CD8-positive, alpha-beta memory T cell (primary cell): Measurements from ENCODE around the gene TTC38. TPM values are rescaled to one million over a fixed set of nuclear protein-coding genes. Genes with fewer than 3 reads are reported as not detected.
A peak's percentile ranks its signal among the peaks of the same experiment; 100 is the strongest.

Experiments used
- CTCF ChIA-PET: fragments of 350-600 bp; sonication (Branson Sonifier 250); formaldehyde crosslinking; loops from one replicate; lab custom pipeline; 2021; ENCODE audit warnings: antibody characterized with exemption; lab: Charles Lee
- POLR2A ChIA-PET: fragments of 350-600 bp; sonication (Branson Sonifier 250); formaldehyde crosslinking; loops from one replicate; lab custom pipeline; 2021; ENCODE audit warnings: antibody characterized with exemption; lab: Charles Lee
- DNase-seq, 5 donors: peaks; one replicate each; pipeline versions ENCODE4 v3.0.0 to v3.0.0-alpha.2; 2020 to 2022; ENCODE audit warnings: mixed read lengths in 1 of 5
- H3K27ac ChIP-seq: one replicate; pipeline ENCODE4 v1.7.0; 2013; ENCODE audit warnings: low read depth, mild to moderate bottlenecking, low read length, moderate library complexity
- H3K27me3 ChIP-seq: 2 replicates; pipeline ENCODE4 v1.7.0; 2013; ENCODE audit warnings: low read length, mild to moderate bottlenecking; ENCODE audit not compliant: insufficient read depth, poor library complexity, severe bottlenecking
- H3K36me3 ChIP-seq: 2 replicates; pipeline ENCODE4 v1.7.0; 2013; ENCODE audit warnings: mild to moderate bottlenecking, low read length, moderate library complexity; ENCODE audit not compliant: insufficient read depth
- H3K4me1 ChIP-seq: 2 replicates; pipeline ENCODE4 v1.7.0; 2013; ENCODE audit warnings: mild to moderate bottlenecking, low read length, moderate library complexity; ENCODE audit not compliant: insufficient read depth
- H3K4me3 ChIP-seq: 2 replicates; pipeline ENCODE4 v1.7.0; 2013; ENCODE audit warnings: mild to moderate bottlenecking, low read length
- H3K9me3 ChIP-seq: 2 replicates; pipeline ENCODE4 v1.7.0; 2013; ENCODE audit warnings: mild to moderate bottlenecking, low read length
- H3K27ac Mint-ChIP-seq, 8 donors: one replicate each; pipeline ENCODE4 v1.8.0; 2020 to 2021; ENCODE audit warnings: mixed read lengths in 8 of 8, mild to moderate bottlenecking in 6 of 8, inconsistent platforms in 3 of 8, moderate library complexity in 3 of 8
- H3K27me3 Mint-ChIP-seq, 2 donors: one replicate each; pipeline ENCODE4 v1.8.0; 2020 to 2021; ENCODE audit warnings: mixed read lengths in 2 of 2, mild to moderate bottlenecking in 1 of 2, moderate library complexity in 1 of 2
- H3K36me3 Mint-ChIP-seq, 3 donors: one replicate each; pipeline ENCODE4 v1.8.0; 2020 to 2021; ENCODE audit warnings: mixed read lengths in 3 of 3, inconsistent platforms in 1 of 3, mild to moderate bottlenecking in 1 of 3
- H3K4me1 Mint-ChIP-seq, 3 donors: one replicate each; pipeline ENCODE4 v1.8.0; 2020 to 2021; ENCODE audit warnings: mixed read lengths in 3 of 3, inconsistent platforms in 1 of 3, mild to moderate bottlenecking in 1 of 3
- H3K4me3 Mint-ChIP-seq, 7 donors: one replicate each; pipeline ENCODE4 v1.8.0; 2020 to 2021; ENCODE audit warnings: mixed read lengths in 7 of 7, mild to moderate bottlenecking in 6 of 7, moderate library complexity in 4 of 7, inconsistent platforms in 2 of 7
- H3K9me3 Mint-ChIP-seq, 5 donors: one replicate each; pipeline ENCODE4 v1.8.0; 2020 to 2022; ENCODE audit warnings: mixed read lengths in 5 of 5, mild to moderate bottlenecking in 3 of 5, moderate library complexity in 2 of 5, inconsistent platforms in 1 of 5
- polyA plus RNA-seq: library from polyadenylated mRNA; unstranded; fragments of 300-500 nt; fragmentation: Illumina TruSeq; gene quantifications from one replicate; pipeline ENCODE4 v1.2.3, GENCODE V29; 2021
- total RNA-seq, 2 experiments: library from RNA; stranded (reverse); gene quantifications; one replicate each; pipeline ENCODE4 v1.2.3, GENCODE V29; 2021

The TTC38 gene
- total RNA-seq (10 to 100 TPM; 17.4 to 20.0 TPM), polyA plus RNA-seq (15.6 TPM)

DNA sequence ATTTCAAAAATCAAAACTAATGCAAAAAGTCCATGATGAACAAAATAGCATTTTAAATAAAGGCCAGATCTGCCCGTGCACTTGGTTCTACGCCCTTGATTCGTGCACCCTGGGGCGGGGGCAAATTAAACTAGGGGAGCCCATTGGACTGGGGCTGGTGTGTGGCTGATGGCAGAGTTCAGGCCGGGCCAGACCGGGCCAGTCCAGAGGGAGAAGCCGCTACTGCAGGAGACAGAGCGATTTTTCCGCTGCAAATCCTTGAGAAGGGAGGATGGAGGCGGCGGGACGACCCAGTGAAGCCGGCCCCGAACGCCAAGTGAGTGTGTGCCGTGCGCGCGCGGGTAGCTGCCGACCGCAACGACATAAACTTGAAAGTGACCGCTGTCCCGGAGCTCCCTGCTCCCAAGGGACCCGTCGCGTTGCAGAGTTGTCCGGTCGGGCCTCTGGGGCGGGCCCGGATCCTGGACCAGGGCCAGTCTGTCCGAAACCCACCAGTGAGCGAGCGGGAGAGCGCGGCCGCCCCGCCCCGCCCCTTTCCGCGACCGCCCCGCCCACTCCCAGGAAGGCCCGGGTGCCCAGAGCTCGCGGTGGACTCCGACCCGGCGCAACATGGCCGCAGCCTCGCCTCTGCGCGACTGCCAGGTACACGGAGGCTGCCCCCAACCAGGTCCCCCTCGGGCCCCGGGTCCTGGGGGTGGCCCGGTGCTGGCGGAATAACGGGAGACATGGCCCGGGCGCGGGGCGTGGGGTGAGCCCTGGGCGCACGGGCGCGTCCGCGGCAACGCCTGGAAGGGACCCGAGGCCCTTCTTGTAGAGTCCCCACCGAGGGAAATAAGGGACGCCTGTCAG is at the start of gene TTC38:
TTC38 (plus strand) TSS at position 578 of the 849 bp plus-strand sequence; CDS start at position 610, 32 bp downstream.
- Mint-ChIP-seq H3K9me3 (no peaks in the 10 kb centered on the region), H3K27me3 (peaks cover 14 to 15% of the 10 kb centered on the region in 2 donors), H3K4me3 (peak within 1 kb of the TSS; percentile 88 to 95 (median 91)), H3K36me3 (peaks cover 0 to 15% (median 6%) of the 10 kb centered on the region in 3 donors), H3K27ac (peak within 1 kb of the TSS; percentile 50 to 95 (median 72)), H3K4me1 (peaks cover 18 to 32% (median 25%) of the 10 kb centered on the region in 3 donors)
- no peak within 1 kb of the TSS for H3K27ac ChIP-seq
- peak within 1 kb of the TSS; percentile 66 for H3K4me3 ChIP-seq
- POLR2A ChIA-PET, result interaction anchor here (1.8 kb wide), 1 partner anchor 17 kb away, joined by 5 read pairs; the partner anchor contains the start of gene CDPF1
- peaks cover 7% of the 10 kb centered on the region for H3K27me3 ChIP-seq
- no peaks in the 10 kb centered on the region for H3K36me3 ChIP-seq
- no peaks in the 10 kb centered on the region for H3K9me3 ChIP-seq
- H3K4me1 ChIP-seq, result peaks cover 4% of the 10 kb centered on the region
- CTCF ChIA-PET, result interaction anchor here (0.9 to 1.5 kb wide), 5 partner anchors 17 to 153 kb away, joined by 3 to 4 read pairs (median 3); partner anchors contain the start of gene CDPF1
- DNase-seq, result peak; percentile 33 to 71 (median 59)

DNA sequence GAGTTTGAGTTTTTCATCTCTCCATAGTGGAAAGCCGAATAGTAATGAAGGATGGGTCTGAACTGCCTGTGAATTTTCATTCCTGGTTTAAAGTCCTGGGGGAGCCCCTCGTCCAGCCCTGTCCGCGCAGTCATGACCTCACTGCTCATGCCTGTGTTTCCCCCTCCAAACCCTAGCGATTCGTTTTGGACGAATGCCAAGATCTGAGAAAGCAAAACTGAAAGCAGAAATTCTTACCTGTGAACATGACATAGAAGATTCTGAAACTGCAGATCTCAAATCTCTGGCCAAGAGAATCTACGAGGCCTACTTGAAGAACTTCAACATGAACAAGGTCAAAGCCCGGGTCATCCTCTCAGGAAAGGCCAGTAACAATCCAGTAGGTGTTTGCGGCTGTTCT is 48.2 kb upstream of the TTC38 start:
- POLR2A ChIA-PET, result no interaction called here
- CTCF ChIA-PET, result interaction anchor here (0.8 to 1.1 kb wide), 2 partner anchors 50 to 91 kb away, joined by 3 read pairs; no protein-coding TSS in a partner anchor
- H3K36me3 ChIP-seq, result peaks cover 6% of the 10 kb centered on the region
- no peaks in the 10 kb centered on the region for H3K27me3 ChIP-seq
- H3K4me3 Mint-ChIP-seq, result peak overlapping the region in 1 of 7 donors; percentile 57
- H3K27me3 Mint-ChIP-seq, result no peaks in the 10 kb centered on the region
- H3K27ac Mint-ChIP-seq, result peak overlapping the region in 4 of 8 donors; percentile 19 to 78 (median 50)
- no peak overlapping the region for H3K4me3 ChIP-seq
- peaks cover 10 to 60% (median 18%) of the 10 kb centered on the region in 3 donors for H3K36me3 Mint-ChIP-seq
- no peak overlapping the region for H3K27ac ChIP-seq
- H3K4me1 ChIP-seq, result peaks cover 5% of the 10 kb centered on the region
- DNase-seq, result no peak
- H3K4me1 Mint-ChIP-seq, result peaks cover 3 to 11% (median 9%) of the 10 kb centered on the region in 3 donors
- H3K9me3 Mint-ChIP-seq, result no peaks in the 10 kb centered on the region
- no peaks in the 10 kb centered on the region for H3K9me3 ChIP-seq

DNA sequence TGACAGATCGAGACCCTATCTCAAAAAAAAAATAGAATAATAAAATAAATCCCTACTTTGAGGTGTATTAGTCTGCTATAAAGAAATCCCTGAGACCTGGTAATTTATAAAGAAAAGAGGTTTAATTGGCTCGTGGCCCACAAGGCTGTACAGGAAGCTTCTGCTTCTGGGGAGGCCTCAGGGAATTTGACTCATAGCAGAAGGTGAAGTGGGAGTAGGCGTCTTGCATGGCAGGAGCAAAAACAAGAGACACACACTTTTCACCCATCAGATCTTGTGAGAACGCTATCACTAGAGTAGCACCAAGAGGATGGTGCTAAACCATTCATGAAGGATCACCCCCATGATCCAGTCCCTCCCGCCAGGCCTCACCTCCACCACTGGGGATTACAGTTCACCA is 46.9 kb upstream of the TTC38 start:
- H3K4me3 Mint-ChIP-seq, result no peak overlapping the region
- POLR2A ChIA-PET, result no interaction called here
- H3K27ac Mint-ChIP-seq, result peak overlapping the region in 1 of 8 donors; percentile 26
- H3K4me1 ChIP-seq, result peaks cover 5% of the 10 kb centered on the region
- CTCF ChIA-PET, result no interaction called here
- H3K4me3 ChIP-seq, result no peak overlapping the region
- H3K9me3 ChIP-seq, result no peaks in the 10 kb centered on the region
- peaks cover 6% of the 10 kb centered on the region for H3K36me3 ChIP-seq
- H3K27ac ChIP-seq, result no peak overlapping the region
- H3K9me3 Mint-ChIP-seq, result no peaks in the 10 kb centered on the region
- no peaks in the 10 kb centered on the region for H3K27me3 ChIP-seq
- peaks cover 3 to 11% (median 9%) of the 10 kb centered on the region in 3 donors for H3K4me1 Mint-ChIP-seq
- no peak for DNase-seq
- peaks cover 0 to 2% of the 10 kb centered on the region in 2 donors for H3K27me3 Mint-ChIP-seq
- peaks cover 11 to 56% (median 17%) of the 10 kb centered on the region in 3 donors for H3K36me3 Mint-ChIP-seq

DNA sequence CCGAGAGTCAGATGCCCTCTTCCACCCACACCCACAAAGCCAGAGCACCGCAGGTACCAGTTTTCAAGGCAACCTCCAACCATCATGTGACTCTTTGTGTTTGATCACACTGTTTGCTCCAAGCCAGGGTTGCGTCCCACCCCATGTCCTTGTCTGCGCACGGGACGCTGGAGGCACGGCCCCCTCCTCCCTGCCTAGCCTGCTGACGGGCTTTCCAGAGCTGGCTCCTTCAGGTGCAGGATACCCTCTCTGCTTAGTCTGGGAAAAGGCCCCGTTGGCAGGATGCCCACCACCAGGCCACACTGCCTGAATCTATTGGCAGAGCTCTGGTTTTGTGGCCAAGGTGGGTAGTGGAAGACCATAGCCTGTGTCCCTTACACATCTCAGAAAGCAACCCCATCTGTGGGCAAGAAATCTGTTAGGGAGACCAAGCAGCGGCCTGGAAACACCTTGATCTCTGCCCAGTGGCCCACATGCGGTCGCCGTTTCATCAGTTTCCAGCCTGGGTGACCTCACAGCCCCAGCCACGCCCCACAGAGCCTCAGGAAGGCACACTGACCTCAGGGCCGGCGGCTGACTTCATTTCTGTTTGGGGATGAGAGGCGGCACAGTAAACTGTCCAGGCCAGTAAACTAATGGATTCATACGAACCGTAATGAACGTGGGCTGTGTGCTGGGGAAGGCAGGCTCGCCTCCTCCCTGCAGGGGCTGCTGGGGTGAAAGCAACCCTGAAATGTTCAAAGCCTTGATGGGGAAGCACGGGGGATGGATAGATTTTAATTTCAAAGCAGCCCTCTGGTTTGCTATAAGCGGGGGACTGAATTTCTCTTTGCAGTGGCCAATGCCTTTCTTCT is 43.5 kb upstream of the TTC38 start:
- H3K4me1 Mint-ChIP-seq, result peaks cover 3 to 7% (median 6%) of the 10 kb centered on the region in 3 donors
- H3K4me3 Mint-ChIP-seq, result no peak overlapping the region
- Histone ChIP-seq H3K4me3 (no peak overlapping the region), H3K9me3 (no peaks in the 10 kb centered on the region), H3K36me3 (peaks cover 6% of the 10 kb centered on the region), H3K27ac (no peak overlapping the region), H3K27me3 (no peaks in the 10 kb centered on the region), H3K4me1 (peaks cover 5% of the 10 kb centered on the region)
- peaks cover 9 to 31% (median 16%) of the 10 kb centered on the region in 3 donors for H3K36me3 Mint-ChIP-seq
- H3K27ac Mint-ChIP-seq, result peak overlapping the region in 2 of 8 donors; percentile 56 to 74
- DNase-seq, result no peak
- H3K27me3 Mint-ChIP-seq, result peaks cover 0 to 2% of the 10 kb centered on the region in 2 donors
- POLR2A ChIA-PET, result no interaction called here
- H3K9me3 Mint-ChIP-seq, result no peaks in the 10 kb centered on the region
- CTCF ChIA-PET, result no interaction called here

DNA sequence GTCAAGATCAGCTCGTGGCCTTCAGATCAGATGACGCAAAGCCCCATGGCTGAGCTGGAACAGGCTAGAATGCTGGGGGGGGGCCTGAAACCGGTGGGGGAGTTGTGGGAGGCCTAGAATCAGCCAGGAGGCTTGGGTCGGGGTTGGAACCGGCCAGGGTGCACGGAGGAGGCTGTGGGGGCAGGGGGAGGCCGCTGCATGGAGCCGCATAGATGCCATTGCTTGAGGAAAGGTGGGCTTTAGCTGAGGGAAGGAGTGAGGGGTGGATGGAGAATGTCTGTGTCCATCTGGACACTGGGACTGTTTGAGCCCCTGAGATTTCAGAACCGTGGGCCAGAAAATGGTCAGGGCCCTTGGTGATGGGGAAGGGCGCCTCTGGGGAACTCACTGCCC is 42.9 kb upstream of the TTC38 start:
- Histone ChIP-seq H3K4me3 (no peak overlapping the region), H3K4me1 (peaks cover 1% of the 10 kb centered on the region), H3K27ac (no peak overlapping the region), H3K36me3 (peaks cover 6% of the 10 kb centered on the region), H3K27me3 (no peaks in the 10 kb centered on the region), H3K9me3 (no peaks in the 10 kb centered on the region)
- H3K4me3 Mint-ChIP-seq, result no peak overlapping the region
- H3K36me3 Mint-ChIP-seq, result peaks cover 4 to 25% (median 11%) of the 10 kb centered on the region in 3 donors
- ChIA-PET POLR2A (no interaction called here), CTCF (no interaction called here)
- peaks cover 0 to 2% of the 10 kb centered on the region in 2 donors for H3K27me3 Mint-ChIP-seq
- H3K4me1 Mint-ChIP-seq, result peaks cover 0 to under 1% (median under 1%) of the 10 kb centered on the region in 3 donors
- peak overlapping the region in 1 of 8 donors; percentile 54 for H3K27ac Mint-ChIP-seq
- DNase-seq, result no peak
- H3K9me3 Mint-ChIP-seq, result no peaks in the 10 kb centered on the region

DNA sequence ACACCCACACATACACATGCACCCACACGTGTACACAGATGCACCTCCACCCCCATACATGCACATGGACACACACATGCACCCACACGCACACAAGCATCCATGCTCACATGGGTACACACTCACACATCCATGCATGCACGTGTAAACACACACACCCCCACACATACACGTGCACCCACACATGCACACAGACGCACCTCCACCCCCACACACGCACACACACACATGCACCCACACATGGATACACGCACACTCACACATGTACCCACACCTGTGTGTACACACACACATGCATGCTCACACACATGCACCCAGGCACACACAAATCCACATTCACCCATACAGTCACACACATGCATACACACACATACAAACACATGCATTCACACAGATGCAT is 42.2 kb upstream of the TTC38 start:
- peaks cover 0 to 2% of the 10 kb centered on the region in 2 donors for H3K27me3 Mint-ChIP-seq
- Histone ChIP-seq H3K27me3 (no peaks in the 10 kb centered on the region), H3K4me1 (no peaks in the 10 kb centered on the region), H3K27ac (no peak overlapping the region), H3K9me3 (no peaks in the 10 kb centered on the region), H3K36me3 (peaks cover 6% of the 10 kb centered on the region), H3K4me3 (no peak overlapping the region)
- ChIA-PET POLR2A (no interaction called here), CTCF (no interaction called here)
- peaks cover 4 to 20% (median 11%) of the 10 kb centered on the region in 3 donors for H3K36me3 Mint-ChIP-seq
- H3K9me3 Mint-ChIP-seq, result no peaks in the 10 kb centered on the region
- DNase-seq, result no peak
- peak overlapping the region in 3 of 8 donors; percentile 33 to 54 (median 45) for H3K27ac Mint-ChIP-seq
- H3K4me1 Mint-ChIP-seq, result no peaks in the 10 kb centered on the region
- no peak overlapping the region for H3K4me3 Mint-ChIP-seq

DNA sequence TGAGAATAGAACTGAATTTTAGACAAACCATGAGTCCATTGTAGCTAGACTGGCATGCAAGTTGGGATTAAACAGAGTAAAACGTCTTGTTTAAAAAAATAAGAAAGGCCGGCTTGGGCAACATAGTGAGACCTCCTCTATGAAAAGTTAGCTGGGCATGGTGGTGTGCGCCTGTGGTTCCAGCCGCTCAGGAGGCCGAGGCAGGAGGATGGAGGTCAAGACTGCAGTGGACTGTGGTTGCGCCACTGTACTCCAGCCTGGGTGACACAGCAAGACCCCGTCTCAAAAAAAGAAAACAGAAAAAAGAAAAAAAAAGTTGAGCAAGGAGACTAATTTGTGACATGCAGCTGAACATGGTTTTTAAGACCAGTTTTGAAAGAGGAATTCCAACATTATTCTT is 41.2 kb upstream of the TTC38 start:
- H3K4me3 ChIP-seq, result no peak overlapping the region
- H3K4me3 Mint-ChIP-seq, result no peak overlapping the region
- ChIA-PET POLR2A (no interaction called here), CTCF (no interaction called here)
- peak overlapping the region in 1 of 8 donors; percentile 89 for H3K27ac Mint-ChIP-seq
- H3K4me1 ChIP-seq, result no peaks in the 10 kb centered on the region
- no peaks in the 10 kb centered on the region for H3K9me3 ChIP-seq
- DNase-seq, result no peak
- H3K27ac ChIP-seq, result no peak overlapping the region
- H3K36me3 Mint-ChIP-seq, result peaks cover 4 to 17% (median 11%) of the 10 kb centered on the region in 3 donors
- H3K27me3 Mint-ChIP-seq, result peaks cover 0 to 2% of the 10 kb centered on the region in 2 donors
- no peaks in the 10 kb centered on the region for H3K4me1 Mint-ChIP-seq
- peaks cover 6% of the 10 kb centered on the region for H3K36me3 ChIP-seq
- no peaks in the 10 kb centered on the region for H3K9me3 Mint-ChIP-seq
- H3K27me3 ChIP-seq, result no peaks in the 10 kb centered on the region
